GM21737 (cell line): ENCODE data around the gene IRAK3.
"Not testable (repeated sequence)": the region's sequence is repeated elsewhere in the genome, so short reads cannot be mapped to it uniquely, and the experiment has no call there.

Experiments used
- ATAC-seq: cut with Tn5 transposase; IDR thresholded peaks from one replicate; pipeline ENCODE4 v1.9.1; 2021; ENCODE audit warnings: mild to moderate bottlenecking, moderate library complexity; ENCODE audit not compliant: unreplicated experiment

The IRAK3 gene

GRCh38 chr12:66206141-66206540 is 17.1 kb downstream of the IRAK3 start:
- ATAC-seq: no peak

- ATAC-seq: no peak
These were observed 21.8 kb downstream of the IRAK3 start for GRCh38 chr12:66210840-66211239.

- ATAC-seq: not testable (repeated sequence)
These were observed 22.6 kb downstream of the IRAK3 start for GRCh38 chr12:66211573-66211972.

GRCh38 chr12:66213011-66213410 is 24.0 kb downstream of the IRAK3 start:
- ATAC-seq: not testable (repeated sequence)

GRCh38 chr12:66217342-66217917 is 28.4 kb downstream of the IRAK3 start:
- no peak for ATAC-seq

- ATAC-seq: no peak
These were observed 39.4 kb downstream of the IRAK3 start for GRCh38 chr12:66228462-66228861.

- no peak for ATAC-seq
These were observed 43.2 kb downstream of the IRAK3 start for GRCh38 chr12:66232263-66232662.

- ATAC-seq: peak; percentile 66
These were observed 45.2 kb downstream of the IRAK3 start for GRCh38 chr12:66234037-66234693.

GRCh38 chr12:66234773-66235625 is 46.0 kb downstream of the IRAK3 start:
- ATAC-seq: peak; percentile 59

- ATAC-seq: no peak
These were observed 46.7 kb downstream of the IRAK3 start for GRCh38 chr12:66235626-66236281.

- not testable (repeated sequence) for ATAC-seq
These were observed 47.3 kb downstream of the IRAK3 start for GRCh38 chr12:66236282-66236675.

- ATAC-seq: no peak
These were observed 48.0 kb downstream of the IRAK3 start for GRCh38 chr12:66236969-66237368.

- ATAC-seq: no peak
These were observed 48.6 kb downstream of the IRAK3 start for GRCh38 chr12:66237505-66238175.

GRCh38 chr12:66239295-66239694 is 50.3 kb downstream of the IRAK3 start:
- no peak for ATAC-seq

- no peak for ATAC-seq
These were observed 51.2 kb downstream of the IRAK3 start for GRCh38 chr12:66240096-66240820.

- no peak for ATAC-seq
These were observed 52.3 kb downstream of the IRAK3 start for GRCh38 chr12:66241061-66242043.

- no peak for ATAC-seq
These were observed 53.3 kb downstream of the IRAK3 start for GRCh38 chr12:66242311-66242710.

GRCh38 chr12:66243911-66244310 is 54.9 kb downstream of the IRAK3 start:
- no peak for ATAC-seq

- ATAC-seq: no peak
These were observed 55.4 kb downstream of the IRAK3 start for GRCh38 chr12:66244446-66244845.
